Small intestine (tissue), 7 donors: ENCODE results near the gene NEURL3. TPM values are rescaled to one million over a fixed set of nuclear protein-coding genes. Genes with fewer than 3 reads are reported as not detected.
A peak's percentile ranks its signal among the peaks of the same experiment; 100 is the strongest.

Experiments used
- DNase-seq, 2 donors: peaks; one replicate each; pipeline versions ENCODE4 v3.0.0 to v3.0.0-alpha.2; 2013
- FAIRE-seq: peaks from 2 replicates; lab custom pipeline; 2012; peaks lifted over from hg19 to GRCh38; lab: Jason Lieb, UNC
- H3K27ac ChIP-seq, 3 donors: one replicate each; pipeline ENCODE4 v1.5.1; 2013; ENCODE audit warnings: low read length in 2 of 3, mild to moderate bottlenecking in 2 of 3, control low read depth in 1 of 3, inconsistent platforms in 1 of 3, low read depth in 1 of 3, moderate library complexity in 1 of 3
- H3K27me3 ChIP-seq, 3 donors: one replicate each; pipeline ENCODE4 v1.6.1; 2013; ENCODE audit warnings: low read length in 3 of 3, inconsistent platforms in 1 of 3; ENCODE audit not compliant: control insufficient read depth in 3 of 3, insufficient read depth in 3 of 3
- H3K36me3 ChIP-seq, 3 donors: one replicate each; pipeline ENCODE4 v1.6.1; 2013; ENCODE audit warnings: low read length in 3 of 3, inconsistent platforms in 1 of 3, low read depth in 1 of 3, mild to moderate bottlenecking in 1 of 3, moderate library complexity in 1 of 3; ENCODE audit not compliant: control insufficient read depth in 3 of 3, insufficient read depth in 2 of 3
- H3K4me1 ChIP-seq, 3 donors: one replicate each; pipeline ENCODE4 v1.6.1; 2013; ENCODE audit warnings: low read length in 2 of 3, inconsistent platforms in 1 of 3, low read depth in 1 of 3, mild to moderate bottlenecking in 1 of 3, moderate library complexity in 1 of 3; ENCODE audit not compliant: control insufficient read depth in 3 of 3, insufficient read depth in 2 of 3
- H3K4me3 ChIP-seq, 3 donors: one replicate each; pipeline ENCODE4 v1.5.1; 2013; ENCODE audit warnings: low read length in 3 of 3, control low read depth in 1 of 3, inconsistent platforms in 1 of 3, low read depth in 1 of 3, mild to moderate bottlenecking in 1 of 3, moderate library complexity in 1 of 3
- H3K9me3 ChIP-seq, 2 donors: one replicate each; pipeline ENCODE4 v1.6.1; 2013; ENCODE audit warnings: low read depth in 1 of 2, low read length in 1 of 2; ENCODE audit not compliant: control insufficient read depth in 2 of 2, insufficient read depth in 1 of 2
- WGBS, 3 donors: extraction: QIAGEN DNeasy Blood & Tissue Kit; methylation state at CpG; one replicate each; pipeline ENCODE4 v1.1.7; 2013; 5-methylcytosine and 5-hydroxymethylcytosine counted together
- polyA plus RNA-seq, 4 donors: library from polyadenylated mRNA; stranded (reverse) in 3 of 4; unstranded in 1 of 4; fragments of 200-250 nt in 3 of 4; fragments of 120-200 nt in 1 of 4; gene quantifications; one replicate each; pipeline versions ENCODE4 v1.2.1 to v1.2.3, GENCODE V29; 2013
- donor health status: healthy with polysubstance abuse.
- donor health status: control.
- donor health status: control.
- donor health status: Bipolar disorder and iron deficiency.
- donor health status: healthy.

Gene NEURL3
- polyA plus RNA-seq, 4 donors, result 0.61 to 6.2 (median 3.1) TPM

DNA sequence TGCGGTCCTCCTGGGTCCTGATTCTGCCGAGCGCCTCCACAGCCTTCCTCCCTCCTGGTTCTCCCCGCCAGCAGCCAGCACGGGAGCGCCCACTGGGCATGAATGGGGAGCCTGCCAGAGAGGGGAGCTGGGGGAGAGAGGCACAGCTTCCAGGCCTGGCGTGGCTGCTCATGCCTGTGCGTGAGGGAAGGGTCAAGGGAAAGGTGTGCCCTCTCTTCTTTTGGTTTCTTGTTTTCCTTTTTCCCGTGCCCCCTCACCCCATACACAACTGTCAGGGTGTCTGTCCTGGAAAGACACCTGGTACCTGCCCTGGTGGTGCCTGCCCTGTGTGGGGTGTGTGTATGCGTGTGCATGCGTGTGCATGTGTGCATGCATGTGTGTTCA, 4.7 kb upstream of the NEURL3 start:
- no peak for DNase-seq
- Histone ChIP-seq H3K9me3 (no peaks in the 10 kb centered on the region), H3K4me3 (no peak overlapping the region)

DNA sequence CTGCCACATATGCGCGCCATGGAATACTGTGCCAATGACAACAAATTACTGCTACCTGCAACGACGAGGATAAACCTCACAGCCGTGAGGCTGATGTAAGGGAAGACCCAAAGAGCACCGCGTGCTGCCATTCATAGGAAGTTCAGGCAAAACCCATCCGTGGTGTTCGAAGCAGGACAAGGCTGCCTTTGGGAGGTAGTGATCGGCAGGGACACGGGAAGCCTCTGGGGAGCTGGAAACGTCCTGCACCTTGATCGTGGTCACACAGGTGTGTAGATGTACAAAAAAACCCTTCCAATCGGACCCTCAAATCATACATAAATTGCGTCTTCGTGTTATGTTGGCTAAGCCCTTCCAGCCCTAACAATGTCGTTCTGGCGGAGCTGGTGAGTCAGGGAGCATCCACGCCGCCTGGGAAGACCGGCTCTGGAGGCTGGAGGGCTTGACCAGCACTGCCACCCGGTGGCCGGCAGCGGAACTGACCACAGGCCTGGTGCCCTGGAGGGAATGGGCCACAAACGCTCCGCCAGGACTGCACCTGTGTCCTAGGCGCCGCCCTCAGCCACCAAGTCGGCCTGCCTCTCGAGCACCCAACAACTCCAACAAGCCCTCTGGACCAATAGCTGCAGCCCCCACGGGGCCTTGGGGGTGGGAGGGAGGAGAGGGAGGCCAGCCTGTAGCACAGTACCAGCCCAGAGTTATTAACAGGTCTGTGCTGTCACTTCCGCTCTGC, 4.1 kb upstream of the NEURL3 start:
- Histone ChIP-seq H3K36me3 (no peaks in the 10 kb centered on the region), H3K4me3 (no peak overlapping the region), H3K4me1 (peaks cover 0 to 30% (median 0%) of the 10 kb centered on the region in 3 donors), H3K9me3 (no peaks in the 10 kb centered on the region), H3K27ac (no peak overlapping the region), H3K27me3 (peaks cover 0 to 7% (median 0%) of the 10 kb centered on the region in 3 donors)
- peak; percentile 88 to 94 for DNase-seq
- FAIRE-seq, result no peak
- 27 to 32% (median 32%) methylated on average over 32 of the region's 32 CpGs for WGBS, 3 donors

More for the DNA sequence above, 4.7 kb upstream of the NEURL3 start:
- 45 to 63% (median 57%) methylated on average over 10 to 11 of the region's 11 CpGs for WGBS, 3 donors
- no peaks in the 10 kb centered on the region for H3K36me3 ChIP-seq
- peaks cover 0 to 29% (median 0%) of the 10 kb centered on the region in 3 donors for H3K4me1 ChIP-seq
- H3K27me3 ChIP-seq, result peaks cover 0 to 7% (median 0%) of the 10 kb centered on the region in 3 donors
- no peak for FAIRE-seq
- no peak overlapping the region for H3K27ac ChIP-seq

DNA sequence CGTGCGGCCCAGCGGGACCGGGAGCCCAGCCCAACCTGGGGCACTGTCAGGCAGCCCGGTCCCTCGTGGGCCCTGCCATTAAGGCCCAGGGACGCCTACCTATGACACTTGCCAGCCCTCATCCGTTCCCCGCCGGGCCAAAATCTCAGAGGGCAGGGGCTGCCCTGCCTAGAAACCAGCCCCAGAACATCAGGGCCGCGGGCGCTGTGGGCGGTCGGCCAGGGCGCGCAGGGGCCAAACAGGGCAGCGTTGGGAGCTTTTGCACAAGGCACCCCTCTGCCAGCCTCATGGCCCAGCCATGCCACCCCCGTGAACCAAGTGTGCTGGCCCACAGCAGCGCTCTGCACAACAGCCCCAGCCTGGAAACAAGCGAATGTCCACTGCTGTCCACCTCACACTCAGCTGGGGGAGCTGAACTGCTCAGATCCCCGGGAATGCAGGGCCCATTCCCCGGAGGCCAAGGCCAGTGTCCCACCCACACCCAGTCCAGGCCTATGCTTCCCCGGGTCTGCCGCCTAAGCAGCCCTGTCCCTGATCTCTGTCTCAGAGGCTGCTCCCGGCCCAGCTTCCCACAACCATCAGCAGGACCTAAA, 3.5 kb upstream of the NEURL3 start:
- Histone ChIP-seq H3K9me3 (no peaks in the 10 kb centered on the region), H3K4me1 (peaks cover 0 to 32% (median 0%) of the 10 kb centered on the region in 3 donors), H3K27ac (no peak overlapping the region), H3K36me3 (no peaks in the 10 kb centered on the region), H3K27me3 (peaks cover 0 to 7% (median 0%) of the 10 kb centered on the region in 3 donors), H3K4me3 (no peak overlapping the region)
- FAIRE-seq (no peak), DNase-seq (no peak)
- WGBS, 3 donors, result 60 to 69% (median 64%) methylated on average over 24 to 26 of the region's 26 CpGs

DNA sequence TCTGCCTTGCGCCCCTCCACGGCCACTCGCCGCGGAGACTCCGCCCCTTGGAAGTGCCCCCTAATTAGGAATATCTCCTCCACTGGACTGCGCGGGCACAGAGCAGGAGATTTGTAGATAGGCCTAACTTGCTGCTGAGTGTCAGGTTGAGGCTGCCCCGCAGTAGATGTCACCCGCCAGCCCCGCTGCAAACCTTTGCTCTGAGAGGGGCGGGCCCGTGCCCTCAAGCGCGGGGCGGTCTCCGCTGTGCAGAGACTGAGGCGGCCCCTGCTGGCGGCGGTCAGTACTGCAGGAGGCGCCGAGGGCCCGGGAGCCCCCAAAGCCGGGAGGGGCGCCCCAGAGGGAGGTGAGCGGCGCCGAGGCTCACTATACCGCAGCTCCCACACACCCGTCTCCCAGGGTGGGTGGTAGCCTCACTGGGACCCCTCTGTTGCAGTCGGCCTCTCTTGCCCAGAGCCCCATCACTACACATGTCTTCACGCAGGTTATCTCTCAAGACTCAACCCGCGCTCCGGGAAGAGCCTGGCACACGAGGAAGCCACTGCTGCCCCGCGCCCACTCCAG, 2.9 kb upstream of the NEURL3 start:
- Histone ChIP-seq H3K27me3 (peaks cover 0 to 7% (median 0%) of the 10 kb centered on the region in 3 donors), H3K9me3 (no peaks in the 10 kb centered on the region), H3K27ac (no peak overlapping the region), H3K4me1 (peaks cover 0 to 38% (median 0%) of the 10 kb centered on the region in 3 donors), H3K4me3 (peak overlapping the region in 2 of 3 donors; percentile 20 to 36), H3K36me3 (no peaks in the 10 kb centered on the region)
- peak; percentile 75 to 89 for DNase-seq
- no peak for FAIRE-seq
- WGBS, 3 donors, result 3 to 7% (median 6%) methylated on average over 36 to 38 of the region's 38 CpGs

DNA sequence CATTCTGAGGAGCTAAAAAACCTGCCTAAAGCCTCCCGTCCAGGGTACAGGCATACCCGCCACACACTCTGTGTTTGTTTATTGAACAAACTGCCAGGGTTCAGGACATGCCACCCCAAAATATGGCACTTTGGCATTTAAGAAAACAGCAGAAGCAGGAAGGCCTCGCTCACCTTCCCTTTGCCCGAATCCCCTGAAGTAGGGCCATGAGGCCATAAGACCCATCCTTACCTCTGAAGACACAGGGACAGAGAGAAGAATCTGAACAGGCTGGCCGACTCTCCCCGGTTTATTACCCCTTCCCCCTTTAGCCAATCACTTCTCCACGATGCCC, 1.7 kb upstream of the NEURL3 start:
- H3K4me1 ChIP-seq, result peaks cover 0 to 49% (median 6%) of the 10 kb centered on the region in 3 donors
- no peak overlapping the region for H3K4me3 ChIP-seq
- no peaks in the 10 kb centered on the region for H3K9me3 ChIP-seq
- no peaks in the 10 kb centered on the region for H3K36me3 ChIP-seq
- DNase-seq (no peak), FAIRE-seq (no peak)
- H3K27me3 ChIP-seq, result peaks cover 0 to 7% (median 0%) of the 10 kb centered on the region in 3 donors
- WGBS, 3 donors, result 96 to 97% (median 97%) methylated on average over 7 of the region's 7 CpGs
- no peak overlapping the region for H3K27ac ChIP-seq

DNA sequence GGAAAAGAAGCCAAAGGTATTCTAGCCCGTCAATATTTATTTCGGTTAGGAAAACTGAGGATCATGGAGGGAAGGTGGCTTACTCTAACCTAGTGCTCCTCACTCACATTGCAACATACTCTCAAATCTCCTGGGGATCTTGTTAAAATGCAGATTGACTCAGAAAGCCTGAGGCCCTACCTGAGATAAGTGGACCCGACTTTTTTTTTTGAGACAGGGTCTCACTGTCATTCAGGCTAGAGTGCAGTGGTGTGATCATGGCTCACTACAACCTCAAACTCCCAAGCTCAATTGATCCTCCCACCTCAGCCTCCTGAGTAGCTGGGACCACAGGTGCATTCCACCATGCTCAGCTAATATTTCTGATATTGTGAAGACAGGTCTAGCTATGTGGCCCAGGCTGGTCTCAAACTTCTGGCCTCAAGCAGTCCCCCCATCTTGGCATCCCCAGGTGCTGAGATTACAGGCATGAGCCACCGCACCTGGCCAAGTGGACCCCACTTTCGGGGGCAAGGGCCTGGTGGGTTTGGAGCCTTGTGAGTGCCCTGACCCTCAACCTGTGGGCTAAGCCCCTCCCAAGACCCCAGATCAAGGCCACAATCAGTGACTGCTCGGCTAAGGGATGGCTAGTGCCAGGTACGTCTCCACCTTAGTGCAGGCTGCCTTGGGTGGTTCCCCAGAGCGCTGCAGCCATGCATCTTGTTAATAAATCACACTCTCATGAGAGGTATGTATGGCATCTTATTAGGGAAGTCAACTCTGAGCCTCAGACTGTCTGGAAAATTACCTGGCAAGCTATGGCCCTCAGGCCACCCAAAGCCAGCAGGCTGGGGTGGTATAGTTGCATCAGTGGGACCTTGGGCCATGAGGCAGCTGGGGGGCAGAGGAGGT, 1.1 kb upstream of the NEURL3 start:
- H3K27me3 ChIP-seq, result peaks cover 0 to 7% (median 0%) of the 10 kb centered on the region in 3 donors
- H3K4me3 ChIP-seq, result no peak overlapping the region
- no peak for DNase-seq
- peak overlapping the region in 1 of 3 donors; percentile 71 for H3K27ac ChIP-seq
- no peaks in the 10 kb centered on the region for H3K9me3 ChIP-seq
- WGBS, 3 donors, result 87 to 90% (median 89%) methylated on average over 8 of the region's 8 CpGs
- H3K36me3 ChIP-seq, result no peaks in the 10 kb centered on the region
- no peak for FAIRE-seq
- H3K4me1 ChIP-seq, result peaks cover 0 to 51% (median 8%) of the 10 kb centered on the region in 3 donors

DNA sequence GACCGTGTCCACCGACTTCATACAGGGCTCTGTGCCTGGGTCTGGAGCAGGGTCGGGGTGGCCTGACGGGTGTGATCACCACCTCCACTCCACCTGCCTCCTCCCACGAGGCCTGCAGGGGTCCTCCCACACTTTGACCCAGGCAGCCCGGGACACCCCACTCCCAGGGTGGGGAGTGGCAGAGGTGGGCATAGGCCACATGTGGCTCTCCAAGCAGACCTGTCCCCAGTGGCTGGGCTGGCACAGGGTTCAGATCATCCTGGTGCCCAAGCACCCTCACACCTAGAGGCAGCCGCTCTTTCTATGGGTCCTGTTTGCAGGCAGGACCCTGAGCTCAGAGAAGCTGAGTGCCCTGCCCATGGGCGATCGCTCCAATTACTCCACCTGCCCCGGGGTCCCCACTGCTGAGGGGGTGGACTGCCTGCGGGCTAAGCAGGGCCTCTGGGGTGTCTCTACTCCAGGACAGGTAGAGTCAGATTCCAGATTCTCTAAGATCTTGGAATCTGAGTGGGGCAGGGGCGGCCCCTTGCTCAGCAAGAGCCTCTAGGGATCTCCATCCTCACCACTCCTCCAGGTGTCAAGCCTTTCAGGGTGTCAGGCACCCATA, 1.4 kb downstream of the NEURL3 start:
- DNase-seq (no peak), FAIRE-seq (no peak)
- 67 to 85% (median 83%) methylated on average over 12 of the region's 12 CpGs for WGBS, 3 donors
- Histone ChIP-seq H3K4me3 (no peak overlapping the region), H3K27me3 (peaks cover 0 to 18% (median 3%) of the 10 kb centered on the region in 3 donors), H3K9me3 (no peaks in the 10 kb centered on the region), H3K36me3 (no peaks in the 10 kb centered on the region), H3K27ac (no peak overlapping the region), H3K4me1 (peaks cover 0 to 49% (median 8%) of the 10 kb centered on the region in 3 donors)
